ENCODE data around the gene CYSLTR2.

CYSLTR2 gene

GRCh38 chr13:48646791-48647190 is 6.9 kb upstream of the CYSLTR2 start:
- no peaks in the 10 kb centered on the region for H3K4me1 ChIP-seq (ENCODE audit: insufficient read depth, poor library complexity, severe bottlenecking)
- no peaks in the 10 kb centered on the region for H3K9me3 ChIP-seq (ENCODE audit: severe bottlenecking)
- no peaks in the 10 kb centered on the region for H3K27me3 ChIP-seq (ENCODE audit: insufficient read depth, poor library complexity, severe bottlenecking)
- no peak for DNase-seq (ENCODE audit: low spot score)
- no peak overlapping the region for H3K4me3 ChIP-seq (ENCODE audit: severe bottlenecking)
- no peak overlapping the region for H3K27ac ChIP-seq (ENCODE audit: poor library complexity, severe bottlenecking)
- ATAC-seq (ENCODE audit: low read depth): no peak
- TF ChIP-seq CTCF (IDR thresholded peaks at IDR 0.05; ENCODE audit: poor library complexity, severe bottlenecking): no peak
- H3K36me3 ChIP-seq (ENCODE audit: low read depth): no peaks in the 10 kb centered on the region

DNA sequence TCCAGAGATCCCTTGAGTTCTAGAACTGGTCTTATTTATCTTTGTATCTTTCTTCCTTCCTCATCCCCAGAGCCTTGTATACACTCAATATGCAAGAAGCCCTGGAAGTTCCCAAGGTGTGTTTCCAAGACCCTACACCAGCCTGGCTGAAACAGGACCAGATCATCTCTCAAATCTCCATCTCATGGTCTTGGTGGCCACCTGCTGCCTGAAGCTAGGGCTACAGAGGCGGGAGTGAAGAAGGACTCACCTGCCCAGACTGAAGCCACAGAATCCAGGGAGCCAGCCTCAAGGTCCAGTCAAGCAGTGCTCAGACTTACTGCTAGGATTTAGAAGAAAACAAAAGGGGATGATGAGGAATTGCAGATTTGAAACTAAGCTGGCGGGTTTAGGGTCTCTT is 6.1 kb upstream of the CYSLTR2 start:
- H3K27ac ChIP-seq (ENCODE audit: poor library complexity, severe bottlenecking): no peak overlapping the region
- ATAC-seq (ENCODE audit: low read depth) (no peak), DNase-seq (ENCODE audit: low spot score) (no peak)
- no peaks in the 10 kb centered on the region for H3K36me3 ChIP-seq (ENCODE audit: low read depth)
- H3K4me3 ChIP-seq (ENCODE audit: severe bottlenecking): no peak overlapping the region
- no peak for TF ChIP-seq CTCF (IDR thresholded peaks at IDR 0.05; ENCODE audit: poor library complexity, severe bottlenecking)
- no peaks in the 10 kb centered on the region for H3K9me3 ChIP-seq (ENCODE audit: severe bottlenecking)
- no peaks in the 10 kb centered on the region for H3K27me3 ChIP-seq (ENCODE audit: insufficient read depth, poor library complexity, severe bottlenecking)
- H3K4me1 ChIP-seq (ENCODE audit: insufficient read depth, poor library complexity, severe bottlenecking): no peaks in the 10 kb centered on the region

- TF ChIP-seq CTCF (IDR thresholded peaks at IDR 0.05; ENCODE audit: poor library complexity, severe bottlenecking): no peak
- H3K27me3 ChIP-seq (ENCODE audit: insufficient read depth, poor library complexity, severe bottlenecking): no peaks in the 10 kb centered on the region
- H3K4me3 ChIP-seq (ENCODE audit: severe bottlenecking): no peak overlapping the region
- no peak for ATAC-seq (ENCODE audit: low read depth)
- no peak overlapping the region for H3K27ac ChIP-seq (ENCODE audit: poor library complexity, severe bottlenecking)
- no peaks in the 10 kb centered on the region for H3K9me3 ChIP-seq (ENCODE audit: severe bottlenecking)
- DNase-seq (ENCODE audit: low spot score): no peak
- H3K4me1 ChIP-seq (ENCODE audit: insufficient read depth, poor library complexity, severe bottlenecking): no peaks in the 10 kb centered on the region
- H3K36me3 ChIP-seq (ENCODE audit: low read depth): no peaks in the 10 kb centered on the region
These were observed 5.3 kb upstream of the CYSLTR2 start for GRCh38 chr13:48648446-48648845.

GRCh38 chr13:48652851-48653471 is 768 bp upstream of the CYSLTR2 start:
- Histone ChIP-seq H3K27ac (ENCODE audit: poor library complexity, severe bottlenecking) (no peak overlapping the region), H3K9me3 (ENCODE audit: severe bottlenecking) (no peaks in the 10 kb centered on the region)

More at GRCh38 chr13:48652851-48653471, 768 bp upstream of the CYSLTR2 start:
- no peak for TF ChIP-seq CTCF (IDR thresholded peaks at IDR 0.05; ENCODE audit: poor library complexity, severe bottlenecking)
- DNase-seq (ENCODE audit: low spot score) (no peak), ATAC-seq (ENCODE audit: low read depth) (no peak)
- Histone ChIP-seq H3K36me3 (ENCODE audit: low read depth) (no peaks in the 10 kb centered on the region), H3K27me3 (ENCODE audit: insufficient read depth, poor library complexity, severe bottlenecking) (no peaks in the 10 kb centered on the region), H3K4me3 (ENCODE audit: severe bottlenecking) (no peak overlapping the region), H3K4me1 (ENCODE audit: insufficient read depth, poor library complexity, severe bottlenecking) (no peaks in the 10 kb centered on the region)
